ENCODE results near the gene SH3RF1.

The SH3RF1 gene

GRCh38 chr4:169275180-169275579 is 4.4 kb upstream of the SH3RF1 start:
- no peak for DNase-seq (ENCODE audit: low read depth in 3 of 3)

- no peak for DNase-seq (ENCODE audit: low read depth in 3 of 3)
Observed at GRCh38 chr4:169274033-169274432, 3.3 kb upstream of the SH3RF1 start.

GRCh38 chr4:169272265-169272886 is 1.6 kb upstream of the SH3RF1 start:
- no peak for DNase-seq (ENCODE audit: low read depth in 3 of 3)

- no peak for DNase-seq (ENCODE audit: low read depth in 3 of 3)
Observed at GRCh38 chr4:169271692-169272007, 894 bp upstream of the SH3RF1 start.

- DNase-seq (ENCODE audit: low read depth in 3 of 3) = peak in 1 of 3 experiments; percentile 1
Observed at GRCh38 chr4:169269916-169270809, 593 bp downstream of the SH3RF1 start.

GRCh38 chr4:169268951-169269760 is 1.6 kb downstream of the SH3RF1 start:
- DNase-seq (ENCODE audit: low read depth in 3 of 3) = no peak

- no peak for DNase-seq (ENCODE audit: low read depth in 3 of 3)
Observed at GRCh38 chr4:169267070-169267469, 3.7 kb downstream of the SH3RF1 start.

- DNase-seq (ENCODE audit: low read depth in 3 of 3) = no peak
Observed at GRCh38 chr4:169266661-169267060, 4.1 kb downstream of the SH3RF1 start.

GRCh38 chr4:169266081-169266480 is 4.7 kb downstream of the SH3RF1 start:
- no peak for DNase-seq (ENCODE audit: low read depth in 3 of 3)

GRCh38 chr4:169263791-169264392 is 6.9 kb downstream of the SH3RF1 start:
- no peak for DNase-seq (ENCODE audit: low read depth in 3 of 3)

GRCh38 chr4:169260217-169260866 is 10.4 kb downstream of the SH3RF1 start:
- no peak for DNase-seq (ENCODE audit: low read depth in 3 of 3)

GRCh38 chr4:169259271-169259670 is 11.5 kb downstream of the SH3RF1 start:
- no peak for DNase-seq (ENCODE audit: low read depth in 3 of 3)

- no peak for DNase-seq (ENCODE audit: low read depth in 3 of 3)
Observed at GRCh38 chr4:169258141-169258540, 12.6 kb downstream of the SH3RF1 start.

GRCh38 chr4:169256856-169257761 is 13.6 kb downstream of the SH3RF1 start:
- no peak for DNase-seq (ENCODE audit: low read depth in 3 of 3)

GRCh38 chr4:169256101-169256612 is 14.6 kb downstream of the SH3RF1 start:
- no peak for DNase-seq (ENCODE audit: low read depth in 3 of 3)

- no peak for DNase-seq (ENCODE audit: low read depth in 3 of 3)
Observed at GRCh38 chr4:169254546-169254983, 16.2 kb downstream of the SH3RF1 start.

- DNase-seq (ENCODE audit: low read depth in 3 of 3) = no peak
Observed at GRCh38 chr4:169253904-169254303, 16.9 kb downstream of the SH3RF1 start.

- DNase-seq (ENCODE audit: low read depth in 3 of 3) = no peak
Observed at GRCh38 chr4:169253113-169253671, 17.6 kb downstream of the SH3RF1 start.

- DNase-seq (ENCODE audit: low read depth in 3 of 3) = no peak
Observed at GRCh38 chr4:169252339-169253112, 18.2 kb downstream of the SH3RF1 start.
